DMS153 treated with DMSO at 0.1 percent for 48 hours (cell line): ENCODE data around the gene CTDSPL.

ENCODE experiments used
- DNase-seq: peaks from one replicate; lab custom pipeline; 2025; ENCODE audit not compliant: unreplicated experiment; lab: John Stamatoyannopoulos, UW

CTDSPL gene

GRCh38 chr3:38011111-38011510 lies 149.4 kb downstream of the CTDSPL start:
- no peak for DNase-seq

GRCh38 chr3:38015485-38015884 lies 153.8 kb downstream of the CTDSPL start:
- no peak for DNase-seq

- DNase-seq, result no peak
Measured at GRCh38 chr3:38015984-38016383, 154.3 kb downstream of the CTDSPL start.

GRCh38 chr3:38016410-38016809 lies 154.7 kb downstream of the CTDSPL start:
- DNase-seq, result no peak

GRCh38 chr3:38016847-38017444 lies 155.3 kb downstream of the CTDSPL start:
- DNase-seq, result no peak

GRCh38 chr3:38017445-38018295 lies 156.0 kb downstream of the CTDSPL start:
- DNase-seq, result no peak

GRCh38 chr3:38018296-38019266 lies 156.9 kb downstream of the CTDSPL start:
- DNase-seq, result no peak

- DNase-seq, result no peak
Measured at GRCh38 chr3:38019658-38020341, 158.1 kb downstream of the CTDSPL start.

GRCh38 chr3:38020342-38020726 lies 158.7 kb downstream of the CTDSPL start:
- no peak for DNase-seq

- no peak for DNase-seq
Measured at GRCh38 chr3:38021196-38021595, 159.5 kb downstream of the CTDSPL start.

GRCh38 chr3:38022301-38022700 lies 160.6 kb downstream of the CTDSPL start:
- DNase-seq, result no peak

- DNase-seq, result no peak
Measured at GRCh38 chr3:38022896-38023709, 161.4 kb downstream of the CTDSPL start.

GRCh38 chr3:38026856-38027255 lies 165.2 kb downstream of the CTDSPL start:
- DNase-seq, result no peak

GRCh38 chr3:38027466-38028465 lies 166.1 kb downstream of the CTDSPL start:
- no peak for DNase-seq

GRCh38 chr3:38028621-38029361 lies 167.1 kb downstream of the CTDSPL start:
- DNase-seq, result no peak

GRCh38 chr3:38029400-38030125 lies 167.9 kb downstream of the CTDSPL start, which contains the start of gene PLCD1:
PLCD1 (minus strand) TSS chr3:38029642; CDS start chr3:38029539, 103 bp downstream.
- DNase-seq, result no peak
